Stimulated activated CD4-positive, alpha-beta T cell treated with anti-CD3 and anti-CD28 coated beads, Interleukin-15, amount 100 ng/mL, for 48 hours (primary cell): ENCODE data around the gene NAV3.
"Not testable (repeated sequence)": the region's sequence is repeated elsewhere in the genome, so short reads cannot be mapped to it uniquely, and the experiment has no call there.

Source experiments
- DNase-seq, 2 donors: peaks; one replicate each; pipeline ENCODE4 v3.0.0-alpha.2; 2020; ENCODE audit warnings: low read depth in 2 of 2

NAV3 gene

DNA sequence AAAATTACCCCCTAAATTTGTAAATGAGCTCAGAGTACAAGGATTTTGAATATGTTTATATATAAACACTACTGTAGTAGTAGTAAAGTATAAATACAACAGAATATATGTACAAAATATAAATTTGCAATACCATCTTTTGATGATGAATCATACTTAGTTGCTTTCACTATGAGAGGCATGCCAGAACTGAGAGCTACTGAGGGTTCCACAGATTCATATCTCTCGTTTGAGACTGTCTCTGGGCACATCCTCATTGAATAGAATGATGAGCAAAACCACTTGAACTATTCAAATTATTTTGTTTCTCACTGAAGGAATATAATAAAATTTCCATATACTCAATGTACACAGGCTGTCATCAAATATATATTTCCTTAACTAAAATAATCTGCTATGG, 417.6 kb downstream of the NAV3 start:
- no peak for DNase-seq

GRCh38 chr12:78249578-78249977, 418.9 kb downstream of the NAV3 start:
- DNase-seq, result no peak

DNA sequence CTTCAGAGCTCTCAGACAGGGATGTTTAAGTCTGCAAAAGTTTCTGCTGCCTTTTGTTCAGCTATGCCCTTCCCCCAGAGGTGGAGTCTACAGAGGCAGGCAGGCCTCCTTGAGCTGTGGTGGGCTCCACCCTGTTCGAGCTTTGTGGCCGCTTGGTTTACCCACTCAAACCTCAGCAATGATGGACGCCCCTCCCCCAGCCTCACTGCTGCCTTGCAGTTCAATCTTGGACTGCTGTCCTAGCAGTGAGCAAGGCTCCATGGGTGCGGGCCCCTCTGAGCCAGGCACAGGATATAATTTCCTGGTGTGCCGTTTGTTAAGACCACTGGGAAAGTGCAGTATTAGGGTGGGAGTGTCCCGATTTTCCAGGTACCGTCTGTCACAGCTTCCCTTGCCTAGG, 427.0 kb downstream of the NAV3 start:
- not testable (repeated sequence) for DNase-seq

- DNase-seq, result no peak
These were observed 430.3 kb downstream of the NAV3 start for GRCh38 chr12:78260976-78261375.

DNA sequence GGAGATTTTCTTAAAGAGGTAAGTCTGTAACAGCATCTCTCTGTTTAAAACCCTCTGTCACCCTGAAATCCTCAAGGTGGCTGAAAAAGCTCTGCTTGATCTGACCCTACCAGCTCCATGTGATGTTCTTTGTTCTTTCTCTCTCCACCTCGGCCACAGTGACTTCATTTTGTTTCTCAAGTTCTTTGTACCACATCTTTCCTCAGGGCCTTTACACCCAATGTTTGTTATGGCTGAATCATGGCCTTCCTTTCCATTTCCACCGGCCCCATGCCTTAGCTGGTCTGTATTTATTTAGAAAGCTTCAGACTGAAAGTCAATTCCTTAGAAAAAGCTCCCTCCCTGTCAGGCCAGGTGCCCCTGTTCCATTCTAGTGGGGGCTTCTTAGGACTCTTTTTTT, 431.2 kb downstream of the NAV3 start:
- no peak for DNase-seq
